Myocyte (in vitro differentiated cells): ENCODE data around the gene ANKMY2. TPM values are rescaled to one million over a fixed set of nuclear protein-coding genes. Genes with fewer than 3 reads are reported as not detected.
"Not testable (repeated sequence)": the region's sequence is repeated elsewhere in the genome, so short reads cannot be mapped to it uniquely, and the experiment has no call there.

ENCODE experiments used
- DNase-seq: peaks from one replicate; pipeline ENCODE4 v3.0.0-alpha.2; 2012; ENCODE audit warnings: low read depth
- polyA plus RNA-seq: library from polyadenylated mRNA; unstranded; fragments of >200 nt; gene quantifications from one replicate; pipeline ENCODE4 v1.2.1, GENCODE V29; 2012; ENCODE audit warnings: missing spikeins
- total RNA-seq: library from RNA; depleted of rRNA; stranded (reverse); fragments of >200 nt; gene quantifications from 2 replicates; pipeline ENCODE4 v1.2.3, GENCODE V29; 2014

ANKMY2 gene
- 23.4 and 29.2 TPM in 2 replicates for total RNA-seq
- 15.3 TPM for polyA plus RNA-seq

DNA sequence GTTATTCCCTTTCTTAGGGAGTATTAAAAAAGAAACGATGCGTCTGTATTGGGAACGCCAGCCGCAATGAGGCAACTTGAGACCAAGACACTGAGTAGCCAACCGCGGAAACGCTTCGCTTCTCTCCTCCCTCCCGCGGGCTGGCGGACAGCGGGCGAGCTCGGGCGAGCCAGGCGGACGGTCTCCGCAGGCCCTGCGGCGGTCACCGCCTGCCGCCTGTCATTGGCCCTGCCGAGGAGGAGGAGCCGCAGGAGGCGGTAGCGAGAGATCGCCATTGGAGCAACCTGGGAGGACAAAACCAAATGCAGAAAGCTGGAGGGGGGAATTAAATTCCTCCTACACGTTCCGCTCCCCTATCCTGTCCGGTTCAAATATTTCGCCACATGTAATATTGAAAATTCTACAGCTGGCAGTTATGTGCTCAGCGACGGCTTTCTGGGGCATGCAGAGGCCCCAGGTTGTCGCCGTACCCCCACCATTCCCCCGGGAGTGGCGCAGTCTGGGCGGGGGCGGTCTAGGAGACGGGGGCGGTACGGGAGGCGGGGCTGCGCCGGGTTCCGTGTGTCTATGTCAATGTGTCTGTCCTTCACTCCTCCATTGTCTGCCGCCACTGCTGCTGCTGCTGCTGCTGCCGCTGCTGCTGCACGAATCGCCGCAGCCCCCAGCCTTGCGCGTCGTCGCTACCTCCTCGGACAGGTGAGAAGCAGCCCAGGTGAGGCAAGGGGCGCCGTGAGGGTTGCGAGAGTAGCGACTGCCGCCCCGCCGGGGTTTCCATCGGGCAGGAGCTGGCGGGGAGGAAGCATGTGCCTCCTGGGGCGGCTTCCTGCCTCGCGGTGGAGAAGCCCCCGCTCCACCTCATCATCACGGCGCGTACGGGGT is at the start of gene ANKMY2, which contains the start of gene BZW2:
Gene ANKMY2, minus strand, starts transcription at position 162 of the 879 bp plus-strand sequence. CDS start 181 bp downstream, outside the sequence.
Gene BZW2, plus strand, starts transcription at position 589 of the 879 bp plus-strand sequence. CDS start 19,263 bp downstream, outside the sequence.
- peak; percentile 98 for DNase-seq

DNA sequence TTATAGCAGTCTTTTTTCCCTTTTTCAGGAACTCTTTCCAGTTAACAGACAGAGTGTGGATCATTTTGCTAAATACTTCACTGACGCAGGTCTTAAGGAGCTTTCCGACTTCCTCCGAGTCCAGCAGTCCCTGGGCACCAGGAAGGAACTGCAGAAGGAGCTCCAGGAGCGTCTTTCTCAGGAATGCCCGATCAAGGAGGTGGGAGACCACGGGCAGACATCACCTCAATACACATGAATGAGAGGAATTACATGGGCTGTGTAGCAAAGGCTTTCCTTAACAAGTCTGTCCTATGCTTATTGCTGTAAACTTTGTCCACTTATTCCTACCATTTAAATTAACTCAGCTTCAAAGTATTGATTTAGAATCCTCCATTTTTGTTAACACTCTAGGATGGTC is 49.3 kb upstream of the ANKMY2 start:
- DNase-seq: no peak

DNA sequence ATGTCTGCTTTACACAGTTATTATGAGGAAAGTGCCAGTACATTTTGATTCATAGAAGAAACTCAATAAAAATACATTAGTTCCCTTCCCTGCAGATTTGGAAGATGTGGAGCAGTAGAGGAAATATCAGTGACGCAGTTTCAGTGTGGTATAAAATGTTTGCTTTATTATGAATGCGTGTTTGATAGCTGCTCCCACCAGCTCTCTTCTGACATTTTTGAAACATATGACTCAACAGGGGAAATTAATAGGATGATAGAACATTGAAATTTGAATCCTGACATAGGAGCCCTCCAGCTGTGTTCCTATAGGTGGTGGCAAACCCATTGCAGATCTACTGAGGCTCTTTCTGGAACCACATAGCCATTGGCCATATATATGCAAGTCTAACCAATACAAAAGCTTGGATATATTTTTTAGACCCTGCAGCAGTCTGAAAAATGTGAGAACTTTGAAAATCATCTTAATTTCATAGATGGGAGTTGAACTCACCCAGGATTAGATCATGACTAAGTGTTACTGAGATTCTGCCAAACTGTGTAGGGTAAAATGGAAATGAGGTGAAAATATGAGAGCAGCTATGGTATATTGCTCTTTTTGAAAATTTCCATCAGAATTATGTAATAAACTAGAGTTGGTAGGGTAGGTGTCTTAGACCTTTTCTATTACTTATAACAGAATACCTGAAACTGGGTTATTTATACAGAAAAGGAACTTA is 48.2 kb upstream of the ANKMY2 start:
- DNase-seq: no peak

DNA sequence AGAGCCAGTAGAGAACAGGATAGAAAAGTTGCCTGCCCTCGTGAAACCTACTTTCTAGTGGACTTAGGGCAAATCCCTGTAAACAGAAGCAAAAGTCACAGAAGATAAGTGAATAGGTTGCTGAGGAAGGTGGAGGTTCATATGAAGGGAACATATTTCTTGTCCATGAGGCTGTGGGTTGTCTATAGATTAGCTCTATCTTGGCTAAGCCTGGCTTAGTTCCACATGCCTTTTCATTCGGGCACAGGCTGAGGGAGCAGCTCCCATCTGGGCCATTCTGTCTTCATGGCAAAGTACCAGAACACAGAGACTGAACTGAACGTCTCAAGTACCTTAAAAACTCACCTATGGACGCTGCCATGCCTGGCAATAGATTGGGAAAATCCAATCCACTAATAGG is 45.7 kb upstream of the ANKMY2 start:
- no peak for DNase-seq

DNA sequence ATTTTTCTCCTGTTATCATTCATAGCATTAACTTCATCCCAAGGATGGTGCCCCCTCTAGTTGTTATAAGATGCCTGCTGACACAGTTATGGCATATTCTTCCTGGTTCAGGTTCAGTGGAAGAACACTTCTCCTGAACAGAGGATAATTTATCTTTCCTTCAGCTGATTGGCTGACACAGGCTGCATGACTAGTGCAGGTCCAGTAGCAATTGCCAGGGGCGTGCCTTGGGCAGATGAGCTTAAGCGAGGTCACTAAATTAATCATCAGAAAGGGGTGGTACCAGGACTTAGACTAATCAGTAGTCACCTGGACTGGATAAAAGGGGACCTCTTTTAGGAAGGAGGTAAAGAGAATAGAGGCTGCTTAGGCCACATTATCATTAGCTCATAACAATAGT is 42.7 kb upstream of the ANKMY2 start:
- no peak for DNase-seq

DNA sequence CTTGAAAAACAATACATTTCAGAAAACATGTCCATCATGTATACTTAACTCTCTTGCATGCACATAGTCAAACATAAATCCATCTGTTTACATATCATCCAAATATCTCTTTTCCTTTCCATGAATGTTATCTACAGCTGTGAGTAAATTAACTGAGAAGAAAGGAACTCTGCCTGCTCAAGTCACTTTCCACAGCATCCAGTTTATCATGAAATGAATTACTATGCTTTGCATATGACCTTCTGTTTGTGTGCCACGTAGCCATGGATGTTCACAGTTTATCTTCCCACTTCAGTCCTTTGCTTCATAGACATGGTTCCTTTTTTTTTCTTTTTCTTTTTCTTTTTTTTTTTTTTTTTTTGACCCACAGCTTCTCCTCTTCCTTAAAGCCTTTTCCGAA is 40.0 kb upstream of the ANKMY2 start:
- DNase-seq: no peak

DNA sequence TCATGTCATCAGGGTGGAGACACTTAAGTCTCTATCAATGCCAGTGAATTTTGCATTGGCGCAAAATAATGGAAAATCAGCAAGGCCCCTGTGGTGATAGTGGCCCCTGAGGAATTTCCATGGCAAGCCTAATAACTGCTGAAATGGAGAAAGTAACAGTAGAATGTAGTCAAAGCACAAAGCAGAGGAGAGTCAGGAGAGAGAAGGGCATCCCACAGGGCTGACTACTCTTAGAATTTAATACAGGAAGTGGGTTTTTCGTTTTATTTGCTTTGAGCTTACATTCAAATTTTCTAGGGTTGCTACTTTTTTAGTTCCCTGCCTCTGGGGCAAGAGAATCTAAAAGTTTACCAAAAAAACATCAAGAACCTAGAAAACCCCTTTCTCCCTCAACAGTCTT is 39.4 kb upstream of the ANKMY2 start:
- DNase-seq: peak; percentile 11

DNA sequence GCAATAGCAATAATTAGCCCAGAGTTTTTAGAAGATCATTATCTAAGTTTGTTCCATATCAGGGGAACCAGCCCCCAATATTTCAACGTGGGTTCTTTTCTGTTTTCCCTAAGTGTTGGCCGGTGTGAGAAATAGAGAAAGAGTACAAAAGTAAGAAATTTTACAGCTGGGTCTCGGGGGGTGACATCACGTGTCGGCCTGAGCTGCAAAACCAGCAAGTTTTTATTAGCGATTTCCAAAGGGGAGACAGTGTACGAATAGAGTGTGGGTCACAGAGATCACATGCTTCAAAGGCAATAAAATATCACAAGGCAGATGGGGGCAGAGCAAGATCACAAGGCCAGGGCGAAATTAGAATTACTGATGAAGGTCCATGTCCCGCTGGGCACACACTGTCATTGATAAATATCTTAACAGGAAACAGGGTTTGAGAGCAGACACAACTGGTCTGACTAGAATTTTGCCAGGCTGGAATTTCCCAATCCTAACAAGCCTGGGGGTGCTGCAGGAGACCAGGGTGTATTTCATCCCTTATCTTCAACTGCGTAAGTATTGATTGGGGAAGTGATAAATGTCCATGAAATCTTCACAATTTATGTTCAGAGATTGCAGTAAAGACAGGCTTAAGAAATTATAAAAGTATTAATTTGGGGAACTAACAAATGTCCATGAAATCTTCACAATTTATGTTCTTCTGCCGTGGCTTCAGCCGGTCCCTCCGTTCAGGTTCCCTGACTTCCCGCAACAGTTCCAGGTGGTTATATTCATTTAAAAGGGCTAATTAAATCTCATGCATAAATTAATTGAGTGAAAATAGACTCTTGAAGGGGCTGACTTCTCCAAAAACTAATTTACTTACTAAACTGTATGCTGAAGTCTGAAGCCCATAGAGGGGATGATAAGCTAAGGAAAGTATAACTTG is 33.4 kb upstream of the ANKMY2 start:
- DNase-seq: not testable (repeated sequence)

DNA sequence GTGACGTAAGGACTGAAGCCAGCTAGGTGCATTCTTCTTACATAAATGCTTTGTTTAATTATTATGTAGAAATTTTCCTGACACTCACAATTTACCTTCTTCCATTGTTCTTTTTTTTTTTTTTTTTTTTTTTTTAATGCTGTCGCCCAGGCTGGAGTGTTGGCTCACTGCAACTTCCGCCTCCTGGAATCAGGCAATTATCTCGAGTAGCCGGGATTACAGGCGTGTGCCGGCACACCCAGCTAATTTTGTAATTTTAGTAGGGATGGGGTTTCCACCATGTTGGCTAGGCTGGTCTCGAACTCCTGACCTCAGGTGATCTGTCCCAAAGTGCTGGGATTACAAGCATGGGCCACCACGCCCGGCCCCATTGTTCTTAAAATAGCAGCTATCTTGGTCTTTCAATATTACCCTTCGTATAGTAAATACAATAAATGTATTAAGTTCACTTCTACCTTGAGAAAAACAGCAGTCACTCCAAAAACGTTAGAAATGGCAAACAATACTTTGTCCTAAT is 32.5 kb upstream of the ANKMY2 start:
- no peak for DNase-seq

DNA sequence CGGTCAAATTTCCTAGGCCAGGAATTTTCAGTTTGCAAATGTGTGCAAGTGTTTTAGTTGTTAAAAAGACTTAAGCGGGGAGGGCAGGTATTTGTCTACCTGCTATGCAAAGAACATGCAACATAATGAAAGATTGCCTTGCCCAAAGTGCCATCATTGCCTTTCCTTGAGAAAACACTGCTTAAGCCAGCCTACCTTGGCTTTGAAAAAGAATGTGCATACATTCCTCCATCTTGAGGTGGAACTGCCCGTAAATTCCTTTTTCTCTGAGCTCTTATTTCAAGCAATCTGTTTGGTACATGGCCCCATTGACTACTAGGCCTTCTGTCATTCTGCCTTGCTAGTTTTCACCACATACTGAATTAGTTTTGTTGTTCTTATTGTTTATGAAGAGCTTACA is 29.7 kb upstream of the ANKMY2 start:
- no peak for DNase-seq

DNA sequence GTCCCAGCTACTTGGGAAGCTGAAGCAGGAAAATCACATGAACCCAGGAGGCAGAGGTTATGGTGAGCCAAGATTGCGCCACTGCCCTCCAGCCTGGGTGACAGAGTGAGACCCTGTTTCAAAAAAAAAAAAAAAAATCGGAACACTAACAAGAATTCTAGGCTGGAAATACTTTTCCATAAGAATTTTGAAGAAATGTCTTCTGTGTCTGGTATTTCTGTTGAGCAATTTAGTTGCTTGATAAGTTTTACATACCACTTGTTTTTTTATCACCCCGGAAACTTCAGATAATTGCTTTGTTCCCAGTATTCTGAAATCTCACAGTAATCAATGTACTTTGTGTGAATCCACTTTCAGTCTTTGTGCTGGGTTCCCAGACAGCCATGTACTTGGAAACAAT is 26.3 kb upstream of the ANKMY2 start:
- no peak for DNase-seq

DNA sequence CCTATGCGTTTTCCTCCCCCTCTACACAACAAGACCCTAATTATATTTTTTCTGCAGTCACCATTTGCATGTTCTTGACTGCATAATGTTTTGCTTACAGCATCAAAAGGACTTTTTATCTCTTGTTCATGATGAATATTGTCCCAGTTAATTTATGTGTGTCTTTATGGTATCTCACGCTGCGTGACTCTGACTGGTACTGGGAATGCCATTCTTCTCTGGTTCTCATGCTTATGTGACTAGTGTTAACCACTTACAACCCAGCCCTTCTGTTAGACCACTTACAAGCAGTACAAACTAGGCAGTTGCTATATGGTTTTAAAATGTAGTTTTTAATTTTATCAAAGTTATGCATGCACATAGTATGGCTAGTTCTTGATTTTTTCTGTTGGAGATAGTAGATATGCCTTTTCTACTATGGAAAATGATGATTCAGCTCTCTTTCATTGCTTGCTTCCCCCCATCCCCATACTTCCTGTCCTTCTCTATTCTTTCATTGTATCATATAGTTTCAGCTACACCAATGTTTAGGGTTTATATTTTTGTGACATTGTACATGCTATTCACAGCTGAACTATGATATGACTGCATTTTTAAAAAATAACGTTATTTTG is 25.3 kb upstream of the ANKMY2 start:
- DNase-seq: no peak

DNA sequence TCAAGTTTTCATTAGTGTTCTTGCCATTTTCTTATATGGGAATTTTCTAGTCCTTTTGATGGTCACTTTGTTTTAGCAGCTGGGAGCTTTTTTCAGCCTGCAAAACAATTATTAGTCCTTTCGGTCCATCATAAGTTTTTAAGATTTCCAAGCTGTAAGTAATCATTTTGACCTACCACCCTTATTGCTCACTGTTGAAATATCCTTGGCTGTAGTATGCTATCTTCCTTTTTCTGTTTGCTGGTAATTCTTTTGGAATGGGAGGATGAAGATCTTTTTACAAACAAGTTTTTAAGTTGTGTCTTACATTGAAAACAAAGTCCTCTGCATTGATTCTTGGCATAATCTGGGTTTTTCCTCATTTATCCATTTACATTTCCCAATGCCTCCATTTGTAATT is 24.5 kb upstream of the ANKMY2 start:
- DNase-seq: peak; percentile 13

DNA sequence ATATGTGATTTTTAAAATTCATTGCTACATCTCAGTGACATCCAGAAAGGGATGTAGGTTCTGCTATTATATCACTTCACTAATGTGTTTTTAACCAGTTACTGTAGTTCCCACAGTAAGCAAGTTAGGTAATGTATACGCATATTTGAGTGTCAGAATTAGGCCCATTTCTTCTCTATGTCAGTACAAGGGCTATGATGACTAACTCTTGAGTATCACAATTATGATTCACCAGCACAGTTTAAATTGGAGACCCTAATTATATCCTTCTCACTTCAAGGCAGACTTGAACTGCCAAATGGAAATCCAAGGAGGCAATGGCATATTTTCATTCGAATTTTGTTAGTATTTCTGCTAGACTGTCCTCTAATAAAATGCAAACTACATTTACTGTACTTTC is 24.0 kb upstream of the ANKMY2 start:
- peak; percentile 15 for DNase-seq

DNA sequence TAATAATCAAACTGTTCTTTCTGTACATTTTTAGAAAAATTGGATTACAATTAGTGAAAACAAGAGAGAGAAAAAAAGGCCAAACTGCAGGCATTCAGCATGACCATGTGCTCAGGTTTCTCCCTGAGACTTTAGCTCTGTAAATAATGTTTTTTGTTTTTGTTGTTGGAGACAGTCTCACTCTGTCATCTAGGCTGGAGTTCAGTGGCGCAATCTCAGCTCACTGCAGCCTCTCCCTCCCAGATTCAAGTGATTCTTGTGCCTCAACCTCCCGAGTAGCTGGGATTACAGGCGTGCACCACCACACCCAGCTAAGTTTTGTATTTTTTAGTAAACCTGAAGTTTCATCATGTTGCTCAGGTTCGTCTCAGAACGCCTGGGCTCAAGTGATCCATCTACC is 23.4 kb upstream of the ANKMY2 start:
- peak; percentile 32 for DNase-seq

DNA sequence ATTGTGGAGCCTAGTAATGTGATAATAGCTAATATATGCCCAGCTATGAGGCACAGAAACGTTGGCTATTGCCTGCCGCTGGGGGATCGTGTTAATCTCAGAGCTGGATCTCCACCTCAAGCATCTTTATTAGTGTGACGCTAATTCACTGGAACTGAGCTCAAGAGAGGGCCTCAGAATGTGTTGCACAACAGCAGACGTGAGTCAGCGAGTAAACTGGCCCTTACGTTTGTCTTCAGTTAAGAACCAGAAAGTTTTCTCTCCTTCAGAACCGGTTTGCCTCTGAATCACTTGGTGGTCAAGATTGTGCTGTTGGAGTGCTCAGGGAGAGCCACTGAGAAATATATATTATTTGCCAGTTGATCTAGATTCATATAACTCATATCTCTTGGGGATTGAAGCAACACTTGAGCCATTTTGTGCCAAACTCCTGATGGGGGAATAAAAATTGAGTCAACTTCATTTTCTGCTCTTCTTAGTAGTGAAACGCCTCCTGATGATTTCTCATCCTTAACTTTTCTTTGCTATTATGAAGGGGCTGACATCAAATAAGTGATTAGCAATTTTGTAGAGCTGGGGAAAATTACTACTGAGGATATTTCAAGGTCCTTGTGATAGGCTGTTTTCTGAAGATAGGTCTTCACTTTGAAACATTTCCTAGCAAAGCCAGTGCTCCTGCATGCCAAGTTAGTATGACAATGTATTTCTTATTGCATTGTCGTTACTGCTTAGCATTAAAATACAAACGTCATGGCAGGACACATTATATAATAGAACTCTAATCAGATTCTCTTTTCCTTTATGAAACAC is 22.7 kb upstream of the ANKMY2 start:
- peak; percentile 88 for DNase-seq

DNA sequence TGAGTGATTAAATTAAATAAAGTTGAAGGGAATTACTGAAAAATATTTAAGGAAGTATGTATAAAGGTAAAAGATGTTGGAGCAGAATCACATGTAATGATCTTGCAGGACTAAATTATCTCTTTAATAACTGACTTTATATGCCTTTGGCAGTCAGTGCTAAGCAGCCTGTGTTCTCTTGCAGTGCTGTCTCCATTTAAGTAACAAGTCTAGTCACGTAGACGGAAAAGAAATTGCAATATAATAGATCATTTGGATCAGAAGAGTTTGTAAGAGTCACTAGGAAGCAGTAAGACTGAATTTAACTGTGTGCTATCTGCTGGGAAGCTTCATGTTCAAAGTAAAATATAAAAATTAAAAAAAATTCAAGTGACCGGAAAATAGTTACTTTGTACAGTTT is 21.8 kb upstream of the ANKMY2 start:
- no peak for DNase-seq

DNA sequence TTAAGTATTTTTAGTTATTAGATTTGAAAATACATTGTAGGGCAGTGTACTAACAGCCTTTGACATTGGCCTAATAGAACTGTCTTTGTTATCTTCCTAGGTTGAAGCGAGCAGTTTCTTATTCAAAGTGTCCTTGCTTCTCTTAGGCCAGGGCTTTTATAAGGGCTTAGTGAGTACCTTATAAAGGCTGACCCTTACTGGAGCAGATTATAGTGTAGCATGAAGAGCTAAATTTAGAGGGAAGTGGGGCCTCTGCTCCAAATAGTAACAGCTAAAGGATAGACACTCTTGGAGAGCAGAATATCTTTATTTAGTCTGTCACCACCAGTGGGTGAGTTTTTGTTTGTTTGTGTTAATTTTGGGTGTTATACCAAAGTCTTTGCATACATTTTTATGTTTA is 16.4 kb upstream of the ANKMY2 start:
- peak; percentile 56 for DNase-seq

DNA sequence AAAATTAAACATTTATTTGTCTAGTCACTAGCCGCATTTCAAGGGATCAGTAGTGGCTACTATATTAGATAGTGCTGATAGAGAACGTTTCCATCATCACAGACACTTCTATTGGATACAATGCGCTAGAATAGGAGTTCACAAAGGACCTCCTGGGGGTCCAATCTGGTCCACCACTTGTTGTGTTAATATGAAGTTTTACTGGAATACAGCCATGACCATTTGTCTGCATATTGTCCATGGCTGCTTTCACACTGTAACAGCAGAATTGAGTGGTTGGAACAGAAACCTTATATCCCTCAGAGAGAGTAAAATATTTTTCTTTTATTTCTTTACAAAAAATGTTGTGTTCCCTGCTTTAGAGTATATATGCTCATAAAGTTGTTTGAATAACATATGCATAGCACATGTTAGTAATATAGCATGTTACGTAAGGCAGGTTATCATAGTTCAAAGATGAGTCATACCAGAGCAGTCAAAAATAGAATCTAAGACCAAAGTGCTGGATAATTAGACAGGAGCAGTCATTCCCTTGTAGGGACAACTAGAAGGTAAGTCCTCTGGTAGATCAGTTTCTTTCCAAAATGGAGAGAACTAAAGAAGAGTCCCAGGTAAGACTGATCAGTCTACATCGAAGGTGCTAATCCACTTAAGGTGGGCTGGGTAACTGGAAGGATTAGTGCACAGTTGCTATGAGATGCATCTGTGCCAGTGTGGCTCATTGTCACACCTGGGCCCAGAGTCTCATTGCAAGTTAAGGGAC is 15.3 kb upstream of the ANKMY2 start:
- peak; percentile 49 for DNase-seq
